CMK (cell line): ENCODE data around the gene PODXL.
"Not testable (repeated sequence)": the region's sequence is repeated elsewhere in the genome, so short reads cannot be mapped to it uniquely, and the experiment has no call there.

Source experiments
- DNase-seq: peaks from one replicate; pipeline ENCODE4 v3.0.0-alpha.2; 2010; ENCODE audit warnings: low read depth

The PODXL gene

GRCh38 chr7:131509781-131510180 lies 46.6 kb downstream of the PODXL start:
- no peak for DNase-seq

GRCh38 chr7:131508754-131509486 lies 47.5 kb downstream of the PODXL start:
- no peak for DNase-seq

- DNase-seq: peak; percentile 37
These were observed 48.7 kb downstream of the PODXL start for GRCh38 chr7:131507592-131508331.

- no peak for DNase-seq
These were observed 49.8 kb downstream of the PODXL start for GRCh38 chr7:131506597-131506996.

GRCh38 chr7:131505636-131506557 lies 50.5 kb downstream of the PODXL start:
- no peak for DNase-seq

- not testable (repeated sequence) for DNase-seq
These were observed 51.3 kb downstream of the PODXL start for GRCh38 chr7:131505037-131505620.

- DNase-seq: no peak
These were observed 52.1 kb downstream of the PODXL start for GRCh38 chr7:131504157-131504899.

- no peak for DNase-seq
These were observed 52.8 kb downstream of the PODXL start for GRCh38 chr7:131503639-131504038.

GRCh38 chr7:131502810-131503508 lies 53.5 kb downstream of the PODXL start:
- no peak for DNase-seq

- no peak for DNase-seq
These were observed 54.3 kb downstream of the PODXL start for GRCh38 chr7:131501930-131502685.

GRCh38 chr7:131501422-131501821 lies 55.0 kb downstream of the PODXL start:
- DNase-seq: no peak

- DNase-seq: no peak
These were observed 56.1 kb downstream of the PODXL start for GRCh38 chr7:131500357-131500756.

GRCh38 chr7:131499801-131500200 lies 56.6 kb downstream of the PODXL start:
- no peak for DNase-seq

- DNase-seq: no peak
These were observed 58.1 kb downstream of the PODXL start for GRCh38 chr7:131498237-131498885.

- DNase-seq: no peak
These were observed 59.0 kb downstream of the PODXL start for GRCh38 chr7:131497454-131497853.

- no peak for DNase-seq
These were observed 60.5 kb downstream of the PODXL start for GRCh38 chr7:131495669-131496498.

GRCh38 chr7:131494182-131494581 lies 62.2 kb downstream of the PODXL start:
- DNase-seq: no peak

GRCh38 chr7:131493581-131493980 lies 62.8 kb downstream of the PODXL start:
- DNase-seq: no peak

- DNase-seq: no peak
These were observed 63.3 kb downstream of the PODXL start for GRCh38 chr7:131493081-131493480.
